Measurements from ENCODE around the gene CADPS2. TPM values are rescaled to one million over a fixed set of nuclear protein-coding genes. Genes with fewer than 3 reads are reported as not detected.

Gene CADPS2
- total and polyA plus RNA-seq, 12 donors, result 14.6 to 103 (median 39.4) TPM

DNA sequence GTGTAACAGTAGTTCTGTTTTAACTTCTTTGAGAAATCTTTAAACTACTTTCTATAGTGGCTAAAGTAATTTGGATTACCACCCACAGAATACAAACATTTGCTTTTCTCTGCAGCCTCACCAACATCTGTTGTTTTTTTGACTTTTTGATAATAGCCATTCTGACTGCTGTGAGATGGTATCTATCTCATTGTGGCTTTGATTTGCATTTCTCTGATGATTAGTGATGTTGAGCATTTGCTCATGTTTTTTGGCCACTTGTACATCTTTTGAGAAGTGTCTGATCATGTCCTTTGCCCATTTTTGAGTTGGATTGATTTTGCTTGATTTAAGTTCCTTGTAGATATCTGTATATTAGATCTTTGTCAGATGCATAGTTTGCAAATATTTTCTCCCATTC lies 254.0 kb downstream of the CADPS2 start:
- Histone ChIP-seq H3K27ac (no peak overlapping the region), H3K27me3 (no peaks in the 10 kb centered on the region), H3K9me3 (replicated peaks in 1 of 3) (no peaks in the 10 kb centered on the region), H3K4me1 (replicated peaks in 1 of 2) (no peaks in the 10 kb centered on the region), H3K4me3 (no peak overlapping the region), H3K36me3 (replicated peaks in 1 of 2) (no peaks in the 10 kb centered on the region)
- TF ChIP-seq CTCF (IDR thresholded peaks at IDR 0.05), result no peak
- no peak for TF ChIP-seq POLR2A (IDR thresholded peaks at IDR 0.05)
- DNase-seq, result no peak
- intact Hi-C loops (cut with DNase I), result no loop called here

GRCh38 chr7:122629412-122629953 lies 256.8 kb downstream of the CADPS2 start:
- no peaks in the 10 kb centered on the region for H3K27me3 ChIP-seq
- no peak for DNase-seq
- H3K4me1 ChIP-seq (replicated peaks in 1 of 2), result no peaks in the 10 kb centered on the region
- intact Hi-C loops (cut with DNase I), result no loop called here
- H3K27ac ChIP-seq, result no peak overlapping the region
- H3K36me3 ChIP-seq (replicated peaks in 1 of 2), result no peaks in the 10 kb centered on the region
- no peaks in the 10 kb centered on the region for H3K9me3 ChIP-seq (replicated peaks in 1 of 3)
- H3K4me3 ChIP-seq, result no peak overlapping the region
- no peak for TF ChIP-seq CTCF (IDR thresholded peaks at IDR 0.05)
- no peak for TF ChIP-seq POLR2A (IDR thresholded peaks at IDR 0.05)

DNA sequence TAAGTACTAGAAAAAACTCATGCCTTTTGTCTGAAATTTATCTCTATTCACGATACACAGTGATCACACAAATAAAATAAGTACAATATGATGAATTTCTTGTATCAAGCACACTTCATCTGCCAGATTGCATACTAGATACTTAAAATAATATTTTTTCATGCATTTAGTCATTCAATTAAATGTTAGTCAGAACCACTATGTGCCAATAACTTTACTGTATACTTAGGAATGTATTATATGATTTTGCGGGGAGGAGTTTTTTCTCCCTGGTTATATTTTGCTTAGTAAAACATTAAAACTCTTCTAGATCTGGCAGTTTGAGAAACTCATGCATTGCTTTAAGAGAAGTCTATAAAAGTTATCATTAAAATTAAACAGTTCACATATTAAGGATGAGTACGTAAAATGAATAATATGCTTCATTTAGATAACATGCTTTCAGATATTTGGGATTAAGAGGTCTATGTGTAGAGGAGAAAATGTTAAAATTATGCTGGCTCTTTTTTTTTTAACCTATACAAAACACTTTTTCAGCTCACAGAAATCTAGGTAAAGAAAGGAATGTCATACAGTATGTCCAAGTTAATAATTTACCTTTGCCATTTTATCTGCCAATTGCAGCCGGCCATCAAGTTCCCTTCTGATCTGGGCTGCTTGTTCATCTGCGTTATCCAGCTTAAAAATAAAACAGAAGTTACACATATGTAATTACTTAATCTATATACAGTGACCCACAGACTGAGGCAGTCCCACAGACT lies 257.4 kb downstream of the CADPS2 start:
- DNase-seq, result no peak
- Histone ChIP-seq H3K27ac (no peak overlapping the region), H3K27me3 (no peaks in the 10 kb centered on the region), H3K4me3 (no peak overlapping the region), H3K9me3 (replicated peaks in 1 of 3) (no peaks in the 10 kb centered on the region), H3K36me3 (replicated peaks in 1 of 2) (no peaks in the 10 kb centered on the region), H3K4me1 (replicated peaks in 1 of 2) (no peaks in the 10 kb centered on the region)
- TF ChIP-seq POLR2A (IDR thresholded peaks at IDR 0.05), result no peak
- no peak for TF ChIP-seq CTCF (IDR thresholded peaks at IDR 0.05)
- intact Hi-C loops (cut with DNase I), result no loop called here
- WGBS, 4 donors, result 93 to 95% (median 94%) methylated on average over 5 of the region's 5 CpGs

DNA sequence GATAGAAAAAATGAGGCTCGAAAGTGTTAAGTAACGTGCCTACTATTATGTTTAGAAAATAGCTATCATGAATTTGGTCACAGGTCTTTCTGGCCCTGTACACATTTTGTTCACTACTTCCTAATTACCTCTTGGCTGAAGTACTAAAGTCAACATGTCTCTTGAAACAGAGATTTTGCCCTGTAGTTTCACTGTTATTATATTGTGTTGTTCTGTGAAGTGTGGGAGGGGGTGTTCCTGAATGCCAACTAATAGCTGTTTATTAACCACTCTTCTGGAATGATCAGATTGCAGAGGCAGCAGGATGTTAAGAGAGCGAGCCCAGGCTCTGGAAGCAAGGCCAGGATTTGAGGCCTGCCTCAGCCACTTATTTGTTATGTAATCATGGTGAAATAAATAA lies 259.5 kb downstream of the CADPS2 start:
- DNase-seq, result no peak
- H3K9me3 ChIP-seq (replicated peaks in 1 of 3), result no peaks in the 10 kb centered on the region
- no peak for TF ChIP-seq POLR2A (IDR thresholded peaks at IDR 0.05)
- TF ChIP-seq CTCF (IDR thresholded peaks at IDR 0.05), result no peak
- intact Hi-C loops (cut with DNase I), result no loop called here
- 90 to 93% (median 93%) methylated on average over 3 of the region's 3 CpGs for WGBS, 4 donors
- H3K4me1 ChIP-seq (replicated peaks in 1 of 2), result no peaks in the 10 kb centered on the region
- no peak overlapping the region for H3K27ac ChIP-seq
- no peaks in the 10 kb centered on the region for H3K36me3 ChIP-seq (replicated peaks in 1 of 2)
- no peaks in the 10 kb centered on the region for H3K27me3 ChIP-seq
- H3K4me3 ChIP-seq, result no peak overlapping the region
